SKM-1 (cell line): ENCODE measurements around the gene PHACTR3.

ENCODE experiments used
- DNase-seq: peaks from one replicate; lab custom pipeline; 2025; ENCODE audit not compliant: unreplicated experiment; lab: John Stamatoyannopoulos, UW

Gene PHACTR3

DNA sequence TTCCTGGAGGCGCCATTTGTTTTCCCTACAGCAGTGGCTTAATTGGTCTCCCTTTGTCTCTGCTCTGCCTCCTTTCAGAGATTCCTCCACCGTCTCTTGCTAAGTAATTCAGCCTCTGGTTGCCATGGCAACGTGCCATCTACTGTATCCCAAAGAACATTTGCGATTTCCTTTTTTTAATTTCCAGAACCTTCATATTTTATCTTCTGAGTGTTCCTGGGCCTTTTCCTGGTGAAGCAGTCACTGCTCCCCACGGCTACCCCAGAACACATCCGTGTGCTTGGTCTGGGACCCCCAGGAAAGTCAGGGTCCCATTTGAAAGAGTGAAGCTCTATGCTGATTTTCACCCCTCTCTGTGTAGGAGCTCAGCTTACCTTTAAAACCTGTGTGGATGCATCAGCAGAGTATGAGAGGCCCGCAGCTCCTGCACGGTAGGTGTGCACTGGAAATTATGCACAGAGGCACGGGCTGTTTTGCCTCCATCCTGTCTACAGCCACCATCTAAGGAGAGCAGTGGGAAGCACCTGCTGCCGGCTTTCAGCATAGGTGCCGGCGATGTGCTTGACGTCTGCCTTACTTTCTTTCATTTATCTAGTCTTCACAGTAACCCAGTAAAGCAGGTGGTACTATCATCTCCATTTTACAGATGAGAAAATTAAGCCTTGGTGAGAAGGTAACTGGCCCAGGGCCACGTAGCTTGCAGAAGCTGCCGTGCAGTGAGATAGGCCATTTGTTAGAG lies 206.3 kb downstream of the PHACTR3 start:
- no peak for DNase-seq

DNA sequence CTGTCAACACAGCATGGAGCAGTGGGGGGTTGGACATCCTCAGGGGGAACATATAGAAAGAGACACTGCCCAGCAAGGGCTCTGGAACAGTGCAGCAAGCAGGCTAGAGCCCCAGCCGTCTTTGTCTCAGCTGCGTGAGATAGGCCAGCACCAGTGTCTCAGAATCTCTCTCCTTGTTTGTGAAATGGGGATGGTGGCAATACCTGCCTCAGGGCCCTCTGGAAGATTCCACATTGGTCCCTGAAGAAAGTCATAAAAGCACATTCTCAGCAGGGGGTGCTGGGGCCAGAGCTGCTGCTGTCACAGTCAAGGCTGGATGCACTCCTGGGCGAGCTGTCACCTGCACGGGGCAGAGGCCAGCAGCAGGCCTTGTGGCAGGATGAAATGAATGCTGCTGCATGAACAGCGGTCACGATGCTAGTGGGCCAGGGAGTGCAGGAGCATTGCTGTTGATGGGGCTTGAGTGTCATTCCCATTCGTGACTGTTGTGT lies 207.4 kb downstream of the PHACTR3 start:
- no peak for DNase-seq

DNA sequence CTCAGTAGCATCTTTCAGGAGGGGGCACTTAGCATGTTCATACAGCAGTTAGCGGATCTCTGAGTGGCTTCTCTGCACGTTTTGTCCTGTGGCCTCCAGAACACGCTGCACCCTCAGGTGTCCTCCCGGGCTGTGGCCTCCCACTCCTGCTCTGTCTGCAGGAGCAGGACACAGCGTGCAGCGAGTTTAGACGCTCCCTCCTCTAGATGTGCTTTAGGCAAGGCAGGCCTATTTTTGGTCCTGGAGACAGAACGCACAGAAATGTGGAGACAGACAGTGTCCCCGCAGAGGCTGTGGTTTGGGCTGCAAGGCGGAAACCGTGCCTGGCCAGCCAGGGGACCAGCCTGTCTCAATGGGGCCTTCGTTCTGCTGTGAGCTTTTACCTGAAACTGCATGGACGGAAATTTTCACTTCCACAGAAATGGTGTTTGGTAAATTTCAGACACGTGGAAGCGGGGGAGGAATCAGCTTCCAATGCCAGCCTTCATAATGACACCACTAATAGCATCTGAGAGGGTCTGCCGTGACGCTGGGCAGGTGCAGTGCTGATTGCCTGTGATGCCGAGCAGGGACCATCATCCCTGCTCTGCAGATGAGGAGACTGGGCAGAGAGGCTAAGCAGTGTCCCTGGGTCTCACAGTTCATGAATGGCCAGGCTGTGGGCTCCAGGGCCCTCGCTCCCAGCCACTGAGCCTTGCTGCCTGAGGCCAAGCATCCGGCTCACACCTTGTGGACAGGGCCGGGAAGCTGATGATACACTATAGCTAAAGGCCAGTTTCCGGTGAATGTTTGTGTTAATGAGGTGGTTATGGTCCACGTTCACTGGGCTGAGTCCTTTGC lies 208.2 kb downstream of the PHACTR3 start:
- no peak for DNase-seq

DNA sequence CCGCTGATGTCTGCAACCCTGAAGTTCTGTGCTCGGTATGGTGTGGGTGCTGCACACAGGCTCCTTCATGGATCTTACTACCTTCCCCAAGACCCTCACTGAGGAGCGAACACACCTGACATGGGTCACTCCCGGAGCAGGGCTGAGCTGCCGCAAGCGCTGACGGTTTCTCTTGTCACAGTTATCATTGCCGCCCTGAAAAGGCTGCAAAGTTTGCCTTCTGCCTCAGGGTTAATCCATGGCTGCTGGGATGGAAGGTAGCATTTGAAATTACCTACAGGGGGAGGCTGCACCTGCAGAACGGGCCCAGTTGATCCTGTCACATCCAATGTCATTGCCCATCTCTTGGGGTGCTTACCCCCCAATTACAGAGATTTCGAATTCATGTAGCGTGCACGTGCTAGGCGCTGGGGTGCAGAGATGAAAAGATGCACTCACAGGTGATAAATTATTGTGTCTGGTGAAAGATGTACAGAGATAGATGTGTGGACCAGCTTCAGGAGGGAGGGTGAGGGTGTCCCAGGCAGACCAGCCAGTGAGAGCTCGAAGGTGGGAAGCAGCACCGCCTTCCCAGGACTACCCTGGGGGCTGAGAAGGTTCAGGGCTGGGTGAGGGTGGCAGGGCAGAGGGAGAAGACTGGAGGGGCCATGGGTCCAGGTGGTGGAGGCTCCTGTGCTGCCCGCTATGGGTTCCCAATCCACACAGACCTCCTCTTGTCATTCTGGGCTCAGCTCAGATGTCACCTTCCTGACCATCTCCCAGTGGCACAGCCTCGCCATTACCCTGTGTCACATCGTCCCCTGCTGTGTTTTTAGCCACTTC lies 209.0 kb downstream of the PHACTR3 start:
- no peak for DNase-seq

DNA sequence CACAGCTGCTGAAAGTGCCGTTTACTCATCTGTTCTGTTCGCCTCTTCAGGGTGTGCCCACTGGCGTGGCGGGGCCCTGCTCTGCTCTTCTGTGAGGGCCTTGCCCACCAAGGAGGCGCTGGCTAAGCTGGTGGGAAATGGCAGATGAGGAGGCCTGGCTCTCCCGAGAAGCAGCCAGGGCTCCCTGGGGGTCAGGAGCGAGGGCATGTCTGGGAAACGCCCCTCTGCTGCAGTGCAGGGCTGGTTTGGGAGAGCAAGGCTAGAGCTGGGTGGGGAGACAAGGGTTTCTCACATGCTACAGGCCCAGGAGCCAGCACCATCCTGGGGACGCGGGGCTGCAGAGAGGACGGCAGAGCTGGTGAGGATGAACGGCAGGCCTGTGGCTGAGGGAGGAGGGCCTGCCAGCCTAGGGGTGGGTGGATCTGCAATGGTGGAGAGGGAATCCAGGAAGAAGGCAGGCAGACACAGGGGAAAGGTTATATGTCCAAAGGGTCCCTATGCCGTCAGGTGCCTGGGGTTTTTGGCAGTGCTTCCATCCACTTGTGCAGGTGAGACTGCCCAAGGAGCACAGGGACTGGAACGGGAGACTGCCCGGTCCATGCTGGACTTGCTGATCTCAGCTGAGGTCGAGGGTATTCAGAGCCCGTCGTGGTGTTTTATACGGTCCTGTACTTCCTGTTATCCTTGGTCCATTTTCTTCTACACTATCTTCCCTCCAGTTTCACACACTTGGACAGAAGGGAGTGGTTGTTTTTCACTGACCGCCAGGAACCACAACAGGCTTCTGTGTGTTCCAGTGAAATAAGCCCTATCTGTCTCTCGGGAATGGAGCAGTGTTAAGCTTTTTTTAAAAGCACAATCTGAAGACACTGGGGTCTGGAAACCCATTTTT lies 209.9 kb downstream of the PHACTR3 start:
- DNase-seq = no peak

DNA sequence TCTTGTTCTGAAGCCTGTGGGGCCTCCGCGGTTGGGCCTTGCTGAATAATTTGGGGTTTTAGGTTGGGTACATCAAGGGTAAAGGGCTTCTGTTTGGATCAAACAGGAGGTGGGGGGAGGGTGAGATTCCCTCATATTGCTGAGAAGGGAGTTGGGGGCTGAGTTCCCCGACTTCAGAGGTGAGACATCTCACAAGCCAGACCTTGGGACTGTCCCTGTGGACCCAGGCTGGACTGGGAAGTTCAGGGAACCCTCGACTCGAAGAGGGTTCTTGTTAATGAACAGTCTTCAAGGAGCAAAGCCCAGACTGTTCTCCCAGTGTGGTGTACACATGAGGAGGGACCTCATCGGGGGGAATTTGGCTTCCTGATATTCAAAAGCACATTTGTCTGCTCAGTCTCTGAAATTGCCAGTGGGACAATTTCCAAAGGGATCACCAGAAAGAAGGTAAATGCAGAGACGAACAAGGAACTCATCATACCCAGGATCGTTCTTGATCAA lies 210.6 kb downstream of the PHACTR3 start:
- DNase-seq = no peak

DNA sequence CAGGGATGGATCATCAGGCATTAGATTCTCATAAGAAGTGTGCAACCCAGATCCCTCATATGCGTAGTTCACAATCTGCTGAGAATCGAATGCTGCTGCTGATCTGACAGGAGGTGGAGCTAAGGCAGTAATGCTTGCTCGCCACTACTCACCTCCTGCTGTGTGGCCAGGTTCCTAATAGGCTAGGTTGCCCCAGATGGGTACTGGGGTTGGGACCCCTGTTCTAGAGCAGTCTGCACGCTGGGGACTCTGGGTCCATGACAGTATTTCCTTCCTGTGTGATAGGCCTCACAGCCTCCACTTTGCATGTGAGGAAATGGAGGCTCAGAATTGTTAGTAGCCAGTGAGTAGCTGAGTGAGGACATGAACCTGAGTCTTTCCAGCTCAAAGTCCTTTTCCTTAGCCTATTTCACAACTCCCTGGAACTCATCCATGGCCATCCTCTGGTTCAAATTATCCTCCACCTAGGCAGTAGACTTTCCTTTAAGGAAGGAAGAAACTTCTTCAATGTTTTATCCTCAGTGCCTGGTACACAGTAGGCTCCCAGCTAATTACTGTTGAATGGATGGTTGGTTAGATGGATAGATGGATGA lies 211.9 kb downstream of the PHACTR3 start:
- DNase-seq = no peak

DNA sequence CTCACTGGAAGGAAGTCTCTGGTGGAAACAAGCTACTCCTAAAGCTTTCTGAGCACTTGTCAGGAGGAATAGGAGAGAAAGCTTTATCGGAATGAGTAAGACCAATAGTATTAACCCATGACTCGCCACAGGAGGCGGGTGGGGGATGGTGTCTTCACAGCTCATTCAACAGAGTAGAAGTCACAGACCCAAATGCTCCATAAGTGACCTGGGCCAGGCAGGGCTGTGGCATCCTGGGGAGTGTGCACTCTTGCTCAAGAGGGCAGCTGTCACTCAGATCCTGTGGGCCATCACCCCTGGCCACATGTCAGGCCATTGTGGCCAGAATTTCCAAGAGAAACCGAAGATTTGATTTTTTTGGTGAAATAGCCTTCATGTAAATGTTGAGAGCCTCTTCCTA lies 213.1 kb downstream of the PHACTR3 start:
- DNase-seq = no peak

DNA sequence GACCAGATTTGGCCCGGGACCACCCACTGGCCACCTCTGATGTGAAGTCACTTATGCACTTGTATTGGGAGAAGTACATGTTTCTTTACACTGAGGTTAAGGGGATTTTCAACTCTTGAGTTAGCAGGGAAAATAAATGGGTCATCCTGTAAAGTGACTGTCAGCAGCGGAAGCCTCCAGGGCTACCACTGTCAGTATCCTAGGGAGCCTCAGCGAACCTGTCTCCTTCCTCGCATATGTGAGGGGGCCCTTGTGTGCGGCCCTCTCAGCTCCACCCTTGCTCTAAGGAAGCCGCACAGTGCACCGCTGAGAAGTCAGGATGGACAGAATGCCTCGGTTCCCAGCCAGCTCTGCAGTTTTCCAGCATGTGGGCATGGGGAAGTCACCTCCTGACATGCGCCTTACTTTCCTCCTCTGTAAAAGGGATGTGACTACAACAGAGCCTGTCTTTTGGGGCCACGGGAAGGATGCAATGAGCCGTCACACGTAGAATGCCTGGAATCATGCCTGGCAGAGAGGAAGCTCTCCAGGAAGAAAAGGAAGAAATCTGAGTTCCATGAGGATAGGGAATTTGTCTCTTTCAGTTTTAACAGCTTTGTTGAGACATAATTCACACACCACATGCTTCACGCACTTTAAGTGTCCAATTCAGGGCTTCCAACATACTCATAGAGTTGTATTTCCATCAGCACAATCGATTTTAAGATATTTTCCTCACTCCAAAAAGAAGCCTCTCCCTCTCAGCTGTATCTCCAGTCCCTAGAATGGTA lies 213.7 kb downstream of the PHACTR3 start:
- DNase-seq = no peak

DNA sequence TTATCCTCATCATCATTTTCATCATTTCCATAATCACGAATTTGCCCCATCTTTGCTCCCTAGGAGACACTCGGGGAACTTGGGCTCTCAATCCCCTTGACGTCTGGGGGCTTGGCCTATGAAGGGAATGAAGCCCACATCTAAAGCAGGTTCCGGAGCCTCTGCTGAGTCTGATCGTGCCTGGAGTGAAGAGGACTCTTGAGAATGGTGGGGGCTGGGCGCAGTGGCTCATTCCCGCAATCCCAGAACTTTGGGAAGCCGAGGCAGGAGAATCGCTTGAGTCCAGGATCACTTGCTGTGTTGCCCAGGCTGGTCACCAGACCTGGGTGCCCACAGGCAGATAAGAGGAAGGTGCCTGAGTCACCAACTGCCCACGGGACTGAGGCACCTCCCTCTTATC lies 214.6 kb downstream of the PHACTR3 start:
- no peak for DNase-seq

DNA sequence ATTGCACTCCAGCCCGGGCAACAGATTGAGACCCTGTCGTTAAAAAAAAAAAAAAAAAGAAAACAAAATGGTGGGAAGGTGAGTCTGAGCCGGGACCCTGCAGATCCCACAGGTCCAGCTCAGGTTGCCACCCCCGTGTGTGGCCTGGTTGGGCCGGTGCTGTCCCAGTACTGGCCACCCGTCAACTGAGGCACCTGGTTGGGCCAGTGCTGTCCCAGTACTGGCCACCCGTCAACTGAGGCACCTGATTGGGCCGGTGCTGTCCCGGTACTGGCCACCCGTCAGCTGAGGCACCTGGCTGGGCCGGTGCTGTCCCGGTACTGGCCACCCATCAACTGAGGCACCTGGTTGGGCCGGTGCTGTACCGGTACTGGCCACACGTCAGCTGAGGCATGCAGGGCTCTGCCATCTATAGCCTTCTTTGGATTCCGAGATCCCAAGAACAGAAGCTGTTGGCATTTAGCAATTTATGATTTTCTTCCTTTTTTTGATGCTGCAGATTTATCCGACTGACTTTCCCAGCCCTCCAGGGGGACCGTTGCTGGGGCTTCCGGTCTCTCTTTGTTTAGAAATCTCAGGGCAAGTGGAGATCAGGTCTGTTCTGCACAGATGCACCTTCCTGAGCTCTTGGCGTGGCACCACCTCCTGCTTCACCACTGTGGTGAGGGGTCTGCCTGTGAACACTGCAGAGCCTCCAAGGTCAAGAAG lies 215.3 kb downstream of the PHACTR3 start:
- no peak for DNase-seq

DNA sequence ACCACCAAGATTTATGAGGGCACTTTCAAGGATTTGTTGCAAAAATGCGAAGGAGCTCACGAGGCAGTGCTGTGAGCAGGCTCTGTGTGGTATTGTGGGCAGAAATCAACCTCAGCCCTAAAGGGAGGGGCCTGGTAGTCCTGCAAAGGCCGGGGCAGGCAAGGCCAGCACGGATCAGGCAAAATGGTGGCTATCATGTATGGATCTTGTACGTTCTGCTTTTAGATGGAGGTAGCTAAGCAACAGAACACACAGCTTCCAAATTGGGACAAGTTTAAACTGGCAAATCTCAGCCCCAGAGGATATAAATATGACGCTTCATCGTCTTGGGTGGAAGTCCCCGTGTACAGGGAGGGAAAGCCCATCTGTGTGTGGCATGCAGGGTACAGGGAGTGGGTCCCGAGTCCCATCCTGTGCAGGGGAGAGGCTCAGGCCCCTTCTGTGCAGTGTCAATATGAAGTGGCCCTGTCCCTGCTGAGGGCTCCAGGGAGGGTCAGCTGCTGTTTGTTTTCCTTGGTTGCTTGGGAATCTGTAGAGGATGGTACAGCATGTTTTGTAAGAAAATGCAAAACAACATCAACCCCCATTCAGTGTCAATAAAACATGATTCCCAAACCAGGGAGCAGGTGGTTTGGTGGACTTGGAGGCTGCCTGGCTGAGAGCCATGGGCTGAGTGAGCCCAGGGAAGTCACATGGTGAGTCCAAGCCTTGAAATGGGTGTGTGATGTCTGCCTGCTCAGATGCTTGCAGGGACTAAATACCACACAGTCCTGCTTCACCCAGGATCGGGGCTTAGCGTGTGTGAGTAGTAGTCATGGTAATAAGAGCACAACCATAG lies 216.1 kb downstream of the PHACTR3 start:
- no peak for DNase-seq

DNA sequence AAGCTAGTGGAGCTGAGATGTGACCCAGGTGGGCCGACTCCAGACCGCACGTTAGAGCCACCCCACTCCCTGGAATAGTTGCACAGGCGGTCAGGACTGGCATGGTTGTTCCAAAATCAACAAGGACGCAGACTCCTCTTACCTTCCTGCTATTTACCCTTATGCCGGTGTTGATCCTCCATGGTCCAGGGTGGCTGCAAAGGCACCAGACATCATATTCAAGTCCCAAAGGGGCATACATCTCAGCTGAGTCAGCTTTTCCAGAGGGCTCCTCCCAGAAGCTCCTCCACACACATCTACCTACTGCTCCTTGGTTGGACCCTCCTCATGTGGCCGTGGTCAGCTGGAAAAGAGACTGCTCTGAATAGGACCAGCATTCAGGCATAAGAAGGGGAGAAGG lies 216.9 kb downstream of the PHACTR3 start:
- no peak for DNase-seq

DNA sequence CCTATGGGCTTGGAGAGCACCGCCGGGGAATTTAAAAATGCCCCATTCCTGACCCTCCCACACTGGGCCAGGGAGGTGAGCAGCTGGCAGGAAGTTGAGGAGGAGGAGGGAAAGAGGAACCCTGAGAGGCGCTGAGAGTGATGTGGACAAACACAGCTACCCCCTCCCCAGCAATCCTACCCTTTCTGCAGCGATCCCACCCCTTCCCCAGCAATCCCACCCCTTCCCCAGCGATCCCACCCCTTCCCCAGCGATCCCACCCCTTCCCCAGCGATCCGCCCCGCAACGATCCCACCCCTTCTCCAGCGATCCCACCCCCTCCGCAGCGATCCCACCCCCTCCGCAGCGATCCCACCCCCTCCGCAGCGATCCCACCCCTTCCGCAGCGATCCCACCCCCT lies 217.4 kb downstream of the PHACTR3 start:
- no peak for DNase-seq

DNA sequence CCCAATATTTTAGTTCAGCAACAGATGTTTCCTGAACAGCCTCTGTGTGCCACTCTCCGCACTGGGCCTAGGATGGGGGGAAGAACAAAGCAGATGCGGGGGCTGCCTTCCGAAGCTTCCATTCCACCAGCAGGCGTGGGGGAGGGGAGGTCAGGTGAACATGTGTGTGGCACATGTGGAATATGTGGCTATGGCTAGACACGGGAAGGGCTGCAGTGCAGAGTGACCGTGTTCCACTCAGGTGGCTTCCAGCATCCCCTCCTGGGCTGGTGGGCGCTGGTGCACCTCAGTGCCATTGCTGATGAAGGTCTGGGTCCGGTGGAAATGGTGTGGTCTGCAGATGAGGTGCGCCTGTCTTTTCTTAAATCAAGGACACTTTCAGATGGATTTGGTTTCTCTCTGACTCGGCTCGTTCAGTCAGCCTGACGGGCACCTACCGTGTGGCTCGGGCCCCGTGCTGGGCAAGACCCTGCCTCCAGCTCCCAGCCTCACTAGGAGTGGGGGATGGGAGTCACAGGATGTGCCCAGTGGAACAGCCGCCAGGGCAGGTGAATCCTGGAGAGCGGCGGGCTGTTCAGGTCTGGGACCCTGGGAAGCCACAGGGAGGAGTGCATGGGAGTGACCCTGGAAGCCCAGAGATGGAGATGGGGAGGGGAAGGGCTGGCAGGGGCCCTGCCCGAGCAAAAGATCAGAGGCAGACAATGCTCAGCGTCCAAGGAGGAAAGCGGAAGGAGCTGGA lies 218.1 kb downstream of the PHACTR3 start:
- no peak for DNase-seq

DNA sequence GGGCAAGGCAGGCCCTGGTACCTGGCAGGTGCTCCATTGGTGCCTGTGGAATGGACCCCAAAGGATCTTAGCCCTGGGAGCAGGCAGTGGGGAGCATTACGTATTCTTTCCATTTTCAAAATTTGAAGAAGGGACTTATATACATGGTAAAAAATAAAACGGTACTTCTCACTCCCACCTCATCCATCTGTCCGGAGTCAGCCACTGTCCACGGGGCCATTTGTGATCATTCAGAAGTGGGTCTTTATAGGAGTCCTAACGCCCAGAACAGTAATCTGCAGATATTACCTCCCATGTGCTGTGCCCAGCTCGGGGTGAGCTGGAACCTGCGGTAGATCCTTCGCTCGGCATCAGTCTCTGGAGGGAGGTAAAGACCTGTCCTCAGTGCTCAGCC lies 218.7 kb downstream of the PHACTR3 start:
- DNase-seq = no peak
